ENCODE measurements around the gene CD19. TPM values are rescaled to one million over a fixed set of nuclear protein-coding genes. Genes with fewer than 3 reads are reported as not detected.
"Not testable (repeated sequence)": the region's sequence is repeated elsewhere in the genome, so short reads cannot be mapped to it uniquely, and the experiment has no call there.

Gene CD19
- total and polyA plus RNA-seq, 10 of the 15 experiments (the other 5 are each of a cell fraction or from before 2014, with no cell fraction given), result 1.2 to 125 (median 77.2) TPM

- TF ChIP-seq CUX1 (IDR thresholded peaks at IDR 0.05; ENCODE audit: insufficient replicate concordance, low read depth, low read length), result no peak
- TF ChIP-seq HDAC2 (IDR thresholded peaks at IDR 0.05), result no peak
- TF ChIP-seq POLR2A (IDR thresholded peaks at IDR 0.05; ENCODE audit: low read depth, low read length), result no peak
- TF ChIP-seq CTCF (IDR thresholded peaks at IDR 0.05 in 2 of 3, conservative IDR thresholded peaks at IDR 0.05 in 1 of 3; ENCODE audit: control insufficient read depth in 2 of 3, extremely low read depth in 1 of 3, insufficient read depth in 1 of 3, low read depth in 3 of 3, low read length in 3 of 3), result no peak
- no peak for TF ChIP-seq ASH2L (IDR thresholded peaks at IDR 0.05; ENCODE audit: borderline replicate concordance, low read depth)
Measured at GRCh38 chr16:28938721-28939120, 7.0 kb downstream of the CD19 start (continued).

GRCh38 chr16:28939825-28940224, 8.1 kb downstream of the CD19 start:
- in situ Hi-C loops (cut with MboI); BruUV-seq (replicated peaks); H3K36me3 ChIP-seq (ENCODE audit: control insufficient read depth in 2 of 2, insufficient read depth in 2 of 2, low read length in 1 of 2); H4K20me1 ChIP-seq (ENCODE audit: control insufficient read depth, insufficient read depth); H3K4me3 ChIP-seq; H2AFZ ChIP-seq (ENCODE audit: control insufficient read depth, low read depth, low read length); intact Hi-C loops (cut with micrococcal nuclease; ENCODE audit: unreplicated experiment); H3K9ac ChIP-seq (ENCODE audit: control insufficient read depth, insufficient read depth, low read length); H3K4me1 ChIP-seq (ENCODE audit: control insufficient read depth, insufficient read depth, low read length); H3K79me2 ChIP-seq (ENCODE audit: control insufficient read depth, insufficient read depth, low read length); H3K4me2 ChIP-seq (ENCODE audit: control insufficient read depth, insufficient read depth); H3K27ac ChIP-seq (ENCODE audit: control insufficient read depth, insufficient read depth); RAD21 ChIA-PET (ENCODE audit: unreplicated experiment); H3K27me3 ChIP-seq (replicated peaks in 1 of 2; ENCODE audit: control insufficient read depth in 2 of 2, insufficient read depth in 2 of 2, low read length in 1 of 2); H3K9me3 ChIP-seq (replicated peaks; ENCODE audit: control insufficient read depth, insufficient read depth, low read length); FAIRE-seq; DNase-seq (ENCODE audit: low read depth, low spot score); ATAC-seq; CTCF ChIA-PET: not testable (repeated sequence)
- 97% methylated on average over 6 of the region's 7 CpGs for WGBS (ENCODE audit: insufficient coverage, insufficient replicate concordance, low lambda C conversion rate, missing lambda C conversion rate)
- SMC1A ChIA-PET (ENCODE audit: uncharacterized antibody, unreplicated experiment), result interaction anchor here (1.1 to 1.2 kb wide), 2 partner anchors 16 to 95 kb away, joined by 3 read pairs; no protein-coding TSS in a partner anchor
- POLR2A ChIA-PET, result interaction anchor here (0.9 kb wide), 1 partner anchor 17 kb away, joined by 3 read pairs; no protein-coding TSS in a partner anchor

Data from GM12878 (cell line).